HUES6 (cell line): ENCODE results near the gene NBL1.
A peak's percentile ranks its signal among the peaks of the same experiment; 100 is the strongest.

Source experiments
- H3K27ac ChIP-seq: 2 replicates; pipeline ENCODE4 v1.7.0; 2013; ENCODE audit warnings: low read depth, mild to moderate bottlenecking, low read length, inconsistent platforms
- H3K27me3 ChIP-seq: 2 replicates; pipeline ENCODE4 v1.6.1; 2013; ENCODE audit warnings: low read length; ENCODE audit not compliant: control insufficient read depth, insufficient read depth
- H3K36me3 ChIP-seq: 2 replicates; pipeline ENCODE4 v1.6.1; 2013; ENCODE audit warnings: low read length; ENCODE audit not compliant: control insufficient read depth, insufficient read depth
- H3K4me1 ChIP-seq: 2 replicates; pipeline ENCODE4 v1.6.1; 2013; ENCODE audit warnings: low read length; ENCODE audit not compliant: control insufficient read depth, insufficient read depth
- H3K4me3 ChIP-seq: 2 replicates; pipeline ENCODE4 v1.5.1; 2013; ENCODE audit warnings: low read depth, low read length
- H3K9ac ChIP-seq: one replicate; pipeline ENCODE4 v1.6.1; 2013; ENCODE audit warnings: mild to moderate bottlenecking, low read length
- H3K9me3 ChIP-seq: 2 replicates; pipeline ENCODE4 v1.6.1; 2013; ENCODE audit warnings: low read depth, low read length; ENCODE audit not compliant: control insufficient read depth, insufficient read depth

NBL1 gene

DNA sequence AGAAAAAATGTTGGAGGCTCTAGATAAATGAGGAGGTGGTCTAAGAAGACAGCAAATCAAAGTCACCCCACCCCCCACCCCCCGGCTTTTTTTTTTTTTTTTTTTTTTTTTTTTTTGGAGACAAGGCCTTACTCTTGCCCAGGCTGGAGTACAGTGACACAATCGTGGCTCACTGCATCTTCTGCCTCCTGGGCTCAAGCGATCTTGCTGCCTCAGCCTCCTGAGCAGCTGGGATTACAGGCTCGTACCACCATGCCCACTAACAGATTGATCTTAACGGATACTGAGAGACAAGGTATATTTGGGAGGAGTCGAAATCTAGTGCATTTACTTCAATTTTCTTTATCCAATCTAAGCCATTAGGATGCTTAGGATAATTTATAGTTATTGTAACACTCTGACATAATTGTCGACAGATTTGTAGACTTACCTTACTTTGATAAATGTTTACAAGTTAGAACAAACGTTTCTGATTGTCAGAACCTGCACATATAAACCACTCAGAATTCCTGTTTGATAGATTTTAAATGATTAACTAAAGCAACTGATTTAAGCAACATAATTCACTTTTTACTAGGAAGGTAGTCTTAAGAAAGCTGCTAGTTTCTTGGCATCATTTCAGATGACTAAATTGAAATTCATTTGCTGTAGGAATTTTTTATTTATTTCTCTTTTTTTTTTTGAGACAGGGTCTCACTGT lies 33.7 kb upstream of the NBL1 start:
- no peaks in the 10 kb centered on the region for H3K9me3 ChIP-seq
- no peaks in the 10 kb centered on the region for H3K27me3 ChIP-seq
- no peak overlapping the region for H3K27ac ChIP-seq
- H3K4me1 ChIP-seq, result no peaks in the 10 kb centered on the region
- 0 out of 2 replicates have a peak, but pooled peaks cover 5% of the 10 kb centered on the region for H3K36me3 ChIP-seq
- H3K9ac ChIP-seq, result no peak overlapping the region
- no peak overlapping the region for H3K4me3 ChIP-seq

DNA sequence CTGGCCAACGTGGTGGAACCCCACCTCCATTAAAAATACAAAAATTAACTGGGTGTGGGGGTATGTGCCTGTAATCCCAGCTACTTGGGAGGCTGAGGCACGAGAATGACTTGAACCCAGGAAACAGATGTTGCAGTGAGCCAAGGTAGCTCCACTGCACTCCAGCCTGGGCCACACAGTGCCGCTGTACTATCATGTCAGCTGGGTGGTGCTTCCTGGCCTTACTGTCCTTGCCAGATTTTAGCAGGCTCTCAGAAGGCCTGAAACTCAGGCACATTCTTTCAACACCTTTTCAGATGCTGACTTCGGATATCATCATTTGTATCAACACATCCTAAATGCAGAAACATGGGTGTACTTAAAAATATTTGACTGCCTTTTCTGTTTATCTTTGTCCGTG lies 31.6 kb upstream of the NBL1 start:
- H3K4me1 ChIP-seq, result no peaks in the 10 kb centered on the region
- no peak overlapping the region for H3K9ac ChIP-seq
- H3K4me3 ChIP-seq, result no peak overlapping the region
- H3K27me3 ChIP-seq, result no peaks in the 10 kb centered on the region
- no peak overlapping the region for H3K27ac ChIP-seq
- H3K9me3 ChIP-seq, result no peaks in the 10 kb centered on the region
- H3K36me3 ChIP-seq, result peaks cover 9% of the 10 kb centered on the region; the same call in 1 of the 2 replicates

DNA sequence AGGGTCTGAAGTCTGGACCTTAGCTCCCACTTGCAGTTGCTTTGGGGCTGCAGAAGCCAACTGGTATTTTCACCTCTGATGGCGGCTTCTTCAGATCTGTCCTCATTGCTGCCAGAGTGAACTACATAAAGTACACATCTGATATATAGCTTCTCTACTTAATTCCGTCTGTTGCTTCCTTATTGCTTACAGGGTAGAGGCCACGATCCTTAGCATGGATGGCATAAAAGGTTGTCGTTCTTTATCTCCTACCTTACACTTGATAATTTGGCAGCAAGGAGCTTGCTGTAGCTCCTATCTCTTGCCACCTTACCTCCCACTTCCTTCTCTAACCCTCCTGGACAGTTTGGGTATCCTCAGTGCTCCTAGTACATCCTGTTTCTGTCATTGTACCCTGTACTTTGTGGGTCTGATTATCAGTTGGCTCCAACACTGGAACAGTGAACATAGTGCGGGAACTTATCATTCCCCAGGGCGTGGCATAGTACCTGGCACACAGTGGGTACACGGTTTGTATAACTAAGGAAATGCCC lies 30.9 kb upstream of the NBL1 start:
- H3K27ac ChIP-seq, result no peak overlapping the region
- H3K9ac ChIP-seq, result no peak overlapping the region
- no peak overlapping the region for H3K4me3 ChIP-seq
- no peaks in the 10 kb centered on the region for H3K27me3 ChIP-seq
- no peaks in the 10 kb centered on the region for H3K4me1 ChIP-seq
- H3K36me3 ChIP-seq, result peaks cover 9% of the 10 kb centered on the region; the same call in 1 of the 2 replicates
- no peaks in the 10 kb centered on the region for H3K9me3 ChIP-seq

DNA sequence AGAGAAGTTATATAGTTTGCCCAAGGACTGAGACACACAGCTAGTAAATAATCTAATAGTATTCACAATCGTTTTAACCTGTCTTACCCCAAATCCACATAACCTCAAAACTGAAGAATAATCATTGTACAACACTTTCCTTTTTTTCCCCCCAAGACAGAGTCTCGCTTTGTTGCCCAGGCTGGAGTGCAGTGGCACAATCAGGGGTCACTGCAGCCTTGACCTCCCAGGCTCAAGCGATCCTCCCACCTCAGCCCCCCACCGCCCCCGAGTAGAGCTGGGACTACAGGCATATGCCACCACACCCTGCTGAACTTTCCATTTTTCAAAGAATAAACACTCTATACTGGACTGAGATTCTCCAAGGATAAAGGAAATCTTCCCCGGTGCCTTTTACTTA lies 28.7 kb upstream of the NBL1 start:
- Histone ChIP-seq H3K4me3 (no peak overlapping the region), H3K4me1 (peaks cover 15% of the 10 kb centered on the region), H3K9me3 (no peaks in the 10 kb centered on the region), H3K27ac (no peak overlapping the region), H3K36me3 (peaks cover 9% of the 10 kb centered on the region; the same call in 1 of the 2 replicates), H3K27me3 (no peaks in the 10 kb centered on the region), H3K9ac (no peak overlapping the region)

DNA sequence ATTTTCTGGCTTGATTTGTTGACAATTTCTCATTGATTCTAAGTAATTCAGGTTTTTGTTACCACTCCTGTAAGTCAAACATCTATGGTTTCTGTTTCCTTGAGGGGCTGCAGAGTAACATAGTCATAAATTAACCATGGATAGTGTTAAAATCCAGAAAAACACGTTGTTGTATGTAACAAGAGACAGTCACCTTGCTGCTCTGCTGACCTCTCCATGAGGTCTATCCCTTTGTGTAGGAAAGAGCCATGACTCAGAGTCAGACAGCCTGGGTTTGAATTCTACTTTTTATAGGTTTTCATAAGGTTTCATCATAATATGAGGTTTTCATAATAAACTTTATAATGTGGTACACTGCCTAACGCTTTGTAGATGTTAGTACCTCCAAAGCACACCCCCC lies 27.6 kb upstream of the NBL1 start:
- no peak overlapping the region for H3K27ac ChIP-seq

DNA sequence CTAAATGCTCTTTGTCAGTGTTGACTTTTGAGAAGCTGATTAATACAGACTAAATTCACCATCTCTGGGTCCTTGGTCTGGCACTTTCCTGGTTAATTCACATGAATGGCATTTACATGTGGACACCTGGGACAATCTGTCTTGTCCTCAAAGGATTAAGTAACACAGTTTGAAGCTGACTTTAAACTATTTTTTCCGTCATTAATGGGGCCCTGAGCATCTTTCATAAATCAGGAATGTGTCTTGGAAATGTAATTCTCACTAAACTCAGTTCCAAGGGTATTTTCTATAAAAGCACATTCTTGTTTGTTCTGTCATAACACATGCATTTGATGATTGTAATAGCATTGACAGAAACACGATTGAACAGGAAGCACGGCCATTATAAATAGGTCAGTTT lies 26.7 kb upstream of the NBL1 start:
- Histone ChIP-seq H3K4me3 (no peak overlapping the region), H3K4me1 (peaks cover 16% of the 10 kb centered on the region), H3K9me3 (no peaks in the 10 kb centered on the region), H3K36me3 (peaks cover 9% of the 10 kb centered on the region; the same call in 1 of the 2 replicates), H3K9ac (no peak overlapping the region), H3K27ac (no peak overlapping the region), H3K27me3 (no peaks in the 10 kb centered on the region)

More for the DNA sequence above, 27.6 kb upstream of the NBL1 start:
- no peak overlapping the region for H3K9ac ChIP-seq
- H3K27me3 ChIP-seq, result no peaks in the 10 kb centered on the region
- peaks cover 9% of the 10 kb centered on the region; the same call in 1 of the 2 replicates for H3K36me3 ChIP-seq
- no peaks in the 10 kb centered on the region for H3K9me3 ChIP-seq
- H3K4me3 ChIP-seq, result no peak overlapping the region
- H3K4me1 ChIP-seq, result peaks cover 16% of the 10 kb centered on the region

DNA sequence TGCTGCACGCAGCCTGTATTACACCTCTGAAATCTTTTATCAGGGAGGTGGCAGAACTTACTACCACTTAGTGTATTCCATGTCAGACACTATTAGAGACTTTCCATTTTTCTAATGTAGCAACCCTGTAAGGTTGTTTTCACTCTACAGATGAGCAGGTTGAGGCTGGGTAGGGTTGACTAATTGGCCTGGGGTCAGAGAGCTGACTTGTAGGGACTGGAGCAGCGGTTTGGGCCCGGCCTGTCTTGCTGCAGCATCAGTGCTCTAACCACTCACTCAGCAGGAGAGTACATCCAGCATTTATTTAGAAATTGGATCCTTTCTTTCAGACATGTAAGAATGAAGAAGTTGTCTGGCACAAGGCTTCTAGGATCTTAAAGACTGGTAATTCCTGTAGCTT lies 25.7 kb upstream of the NBL1 start:
- H3K9ac ChIP-seq, result no peak overlapping the region
- no peak overlapping the region for H3K27ac ChIP-seq
- H3K9me3 ChIP-seq, result no peaks in the 10 kb centered on the region
- H3K36me3 ChIP-seq, result peaks cover 17% of the 10 kb centered on the region
- H3K27me3 ChIP-seq, result no peaks in the 10 kb centered on the region
- H3K4me3 ChIP-seq, result no peak overlapping the region
- peaks cover 16% of the 10 kb centered on the region for H3K4me1 ChIP-seq

DNA sequence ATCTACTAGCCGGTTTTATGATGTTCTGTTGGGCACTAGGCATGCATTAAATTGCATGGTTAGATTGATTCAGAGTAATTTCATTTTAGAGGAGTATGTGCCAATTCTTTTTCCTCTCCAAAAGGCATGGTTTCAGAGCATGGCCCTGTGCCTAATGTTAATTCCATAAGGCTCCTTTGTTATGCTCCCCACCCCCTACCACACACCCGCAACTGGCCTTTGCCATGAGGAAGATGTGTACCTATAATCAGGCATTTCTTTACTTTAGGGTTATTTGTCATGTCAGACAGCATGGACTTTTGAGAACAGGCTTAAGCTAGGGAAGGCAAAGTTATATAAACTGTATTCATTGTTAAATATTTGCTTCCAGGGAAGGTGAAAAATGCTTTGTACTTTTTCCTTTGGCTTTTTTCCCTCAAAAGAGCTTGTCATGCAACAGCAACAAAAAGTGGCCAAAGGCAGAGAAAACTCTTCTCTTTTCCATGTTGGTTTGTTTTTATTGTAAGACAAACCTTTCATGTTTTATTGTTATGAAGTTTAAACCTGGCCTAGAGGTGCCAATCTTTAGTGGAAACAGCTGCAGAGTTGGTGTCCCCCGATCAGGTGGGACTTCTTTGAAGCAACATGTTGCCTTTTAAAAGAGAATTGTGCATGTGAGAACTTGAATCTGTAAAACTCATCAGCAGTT lies 24.3 kb upstream of the NBL1 start:
- Histone ChIP-seq H3K27me3 (no peaks in the 10 kb centered on the region), H3K36me3 (peaks cover 23% of the 10 kb centered on the region), H3K27ac (peak overlapping the region; percentile 0; the same call in 1 of the 2 replicates), H3K4me3 (no peak overlapping the region), H3K4me1 (peaks cover 16% of the 10 kb centered on the region), H3K9ac (no peak overlapping the region), H3K9me3 (no peaks in the 10 kb centered on the region)

DNA sequence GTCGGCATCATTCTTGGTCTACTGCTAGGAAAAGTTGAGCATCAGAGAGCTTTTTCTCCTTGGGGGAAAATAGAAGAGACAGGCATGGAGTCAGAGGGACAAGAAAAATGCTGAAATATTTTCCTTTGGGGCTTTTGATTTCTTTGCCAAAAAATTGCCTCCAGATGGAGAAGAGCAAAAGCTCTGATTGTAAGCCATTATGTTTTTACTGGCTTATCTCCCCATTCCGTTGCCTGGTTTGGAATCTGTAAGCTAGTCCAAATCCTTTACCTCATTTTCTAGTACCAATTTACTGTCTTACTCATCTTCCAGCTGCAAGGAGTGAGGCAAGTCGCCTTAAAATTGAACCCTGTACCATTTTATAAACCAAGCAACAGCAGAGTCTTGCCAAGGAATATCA lies 23.3 kb upstream of the NBL1 start:
- Histone ChIP-seq H3K36me3 (peaks cover 30% of the 10 kb centered on the region), H3K27me3 (no peaks in the 10 kb centered on the region), H3K9ac (no peak overlapping the region), H3K4me1 (peaks cover 16% of the 10 kb centered on the region), H3K4me3 (no peak overlapping the region), H3K9me3 (no peaks in the 10 kb centered on the region), H3K27ac (no peak overlapping the region)

DNA sequence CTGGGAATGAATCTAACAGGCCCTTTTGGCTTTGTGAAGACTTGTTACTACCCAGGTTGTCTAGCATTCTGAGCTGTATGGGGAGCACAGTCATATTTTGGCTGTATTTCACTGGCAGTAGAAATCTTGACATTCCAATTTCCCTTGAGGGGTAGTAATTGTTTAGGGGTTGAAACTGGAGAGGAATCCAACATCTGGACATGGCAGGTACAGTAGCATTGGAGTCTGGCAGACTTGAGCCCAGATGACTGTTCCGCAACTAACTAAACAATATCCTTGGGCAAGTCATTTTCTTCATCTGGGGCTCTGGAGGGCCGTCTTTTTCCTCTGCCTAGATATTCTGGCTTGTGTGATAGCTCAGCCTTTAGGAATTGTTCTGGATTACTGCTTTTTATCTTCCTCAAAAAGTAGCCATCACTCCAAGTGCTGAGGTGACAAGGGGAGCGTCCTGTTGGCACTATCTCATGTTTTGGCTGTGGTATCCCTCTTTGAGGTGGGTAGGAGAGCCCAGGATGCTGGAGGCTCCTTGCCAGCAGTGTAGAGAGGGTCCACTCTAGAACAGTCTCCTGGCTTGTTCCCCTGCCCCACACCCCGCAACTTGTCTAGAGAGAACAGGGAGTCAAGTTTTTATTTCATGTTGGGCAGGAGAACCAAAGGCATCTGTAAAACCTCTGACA lies 22.7 kb upstream of the NBL1 start:
- H3K4me3 ChIP-seq, result no peak overlapping the region
- H3K9ac ChIP-seq, result no peak overlapping the region
- peaks cover 36% of the 10 kb centered on the region for H3K36me3 ChIP-seq
- peaks cover 16% of the 10 kb centered on the region for H3K4me1 ChIP-seq
- no peak overlapping the region for H3K27ac ChIP-seq
- H3K9me3 ChIP-seq, result no peaks in the 10 kb centered on the region
- no peaks in the 10 kb centered on the region for H3K27me3 ChIP-seq

DNA sequence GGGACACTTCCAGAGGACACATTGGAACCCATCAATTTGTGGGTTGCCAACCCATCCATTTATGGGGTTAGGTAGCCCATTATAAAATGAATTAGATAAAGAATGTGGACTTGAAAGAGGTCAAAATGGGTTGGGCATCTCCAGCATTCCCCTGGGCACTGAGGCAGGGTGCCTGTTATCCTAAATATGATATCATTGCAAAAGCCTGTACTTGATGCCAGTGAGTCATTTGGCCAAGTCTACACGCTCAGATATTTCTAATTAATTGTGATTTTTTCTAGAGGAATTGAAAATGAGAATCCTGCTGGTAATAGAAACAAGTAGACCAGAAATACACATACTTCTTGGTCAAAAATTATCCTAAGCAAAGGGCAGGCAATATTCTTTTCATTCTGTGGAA lies 21.9 kb upstream of the NBL1 start:
- Histone ChIP-seq H3K9me3 (no peaks in the 10 kb centered on the region), H3K36me3 (peaks cover 42% of the 10 kb centered on the region), H3K4me1 (peaks cover 16% of the 10 kb centered on the region), H3K9ac (no peak overlapping the region), H3K27ac (no peak overlapping the region), H3K27me3 (no peaks in the 10 kb centered on the region), H3K4me3 (no peak overlapping the region)
